Activated T-cell treated with anti-CD3 and anti-CD28 coated beads, Interleukin-2, amount 50 U/mL, for 4 hours (primary cell): Measurements from ENCODE around the gene MYRIP. TPM values are rescaled to one million over a fixed set of nuclear protein-coding genes. Genes with fewer than 3 reads are reported as not detected.

ENCODE experiments used
- ATAC-seq, 2 donors: fragments of 200-7000 bp; cut with Tn5 transposase; one replicate each; pipeline ENCODE4 v1.10.0; 2021
- DNase-seq: peaks from one replicate; pipeline ENCODE4 v3.0.0-alpha.2; 2020
- H3K27me3 Mint-ChIP-seq: one replicate; pipeline ENCODE4 v1.8.0; 2021; ENCODE audit warnings: low read depth, mixed read lengths
- H3K36me3 Mint-ChIP-seq: one replicate; pipeline ENCODE4 v1.8.0; 2022; ENCODE audit warnings: mixed read lengths; ENCODE audit not compliant: insufficient read depth
- H3K4me1 Mint-ChIP-seq: one replicate; pipeline ENCODE4 v1.8.0; 2021; ENCODE audit warnings: low read depth, mixed read lengths
- H3K4me3 Mint-ChIP-seq: one replicate; pipeline ENCODE4 v1.8.0; 2021; ENCODE audit warnings: mild to moderate bottlenecking, moderate library complexity, mixed read lengths
- H3K9me3 Mint-ChIP-seq: one replicate; pipeline ENCODE4 v1.8.0; 2021; ENCODE audit warnings: mixed read lengths
- total RNA-seq, 3 donors: library from RNA; stranded (reverse); gene quantifications; one replicate each; pipeline ENCODE4 v1.2.1, GENCODE V29; 2021

Gene MYRIP
- total RNA-seq, 3 donors from 2014 or later, result not detected

DNA sequence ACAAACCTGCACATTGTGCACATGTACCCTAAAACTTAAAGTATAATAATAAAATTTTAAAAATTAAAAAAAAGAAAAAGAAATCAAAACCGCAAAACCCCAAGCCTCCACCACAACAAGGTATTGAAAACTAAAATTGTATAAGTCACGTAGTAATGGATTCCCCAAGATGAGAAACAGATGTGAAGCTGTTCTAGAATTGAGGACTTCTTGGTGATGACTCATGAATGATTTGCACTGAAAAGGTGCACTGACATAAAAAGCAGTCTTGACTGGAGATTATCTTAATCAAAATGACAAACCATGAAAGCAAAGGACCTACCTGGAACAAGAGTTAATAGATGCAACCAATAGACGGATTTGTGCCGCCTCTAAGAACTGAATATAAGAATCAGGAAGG, 225.8 kb downstream of the MYRIP start:
- H3K9me3 Mint-ChIP-seq, result peaks cover 6% of the 10 kb centered on the region
- H3K27me3 Mint-ChIP-seq, result peaks cover 4% of the 10 kb centered on the region
- H3K36me3 Mint-ChIP-seq, result no peaks in the 10 kb centered on the region
- no peak overlapping the region for H3K4me3 Mint-ChIP-seq
- ATAC-seq (no peak), DNase-seq (no peak)
- H3K4me1 Mint-ChIP-seq, result no peaks in the 10 kb centered on the region

DNA sequence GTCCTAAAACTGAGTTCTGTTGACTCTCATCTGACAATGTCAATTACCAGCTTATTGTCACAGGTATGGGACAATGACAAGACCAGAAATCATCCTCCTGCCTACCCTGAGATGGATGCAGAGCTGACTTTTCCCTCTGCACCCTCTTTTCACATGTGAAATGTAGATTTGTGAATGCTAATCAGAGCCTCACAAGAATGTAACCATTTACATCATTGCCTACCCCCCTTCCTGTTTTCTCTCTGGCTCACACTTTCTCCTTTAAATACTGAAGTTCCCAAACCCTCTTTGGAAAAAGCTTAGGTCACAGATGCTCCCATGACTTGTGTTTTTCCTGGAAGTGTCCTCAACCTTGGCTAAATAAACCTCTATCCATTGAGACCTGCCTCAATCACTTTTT, 228.2 kb downstream of the MYRIP start:
- no peak for ATAC-seq
- H3K9me3 Mint-ChIP-seq, result peaks cover 3% of the 10 kb centered on the region
- H3K27me3 Mint-ChIP-seq, result peaks cover under 1% of the 10 kb centered on the region
- DNase-seq, result no peak
- no peaks in the 10 kb centered on the region for H3K36me3 Mint-ChIP-seq
- H3K4me3 Mint-ChIP-seq, result no peak overlapping the region
- no peaks in the 10 kb centered on the region for H3K4me1 Mint-ChIP-seq

DNA sequence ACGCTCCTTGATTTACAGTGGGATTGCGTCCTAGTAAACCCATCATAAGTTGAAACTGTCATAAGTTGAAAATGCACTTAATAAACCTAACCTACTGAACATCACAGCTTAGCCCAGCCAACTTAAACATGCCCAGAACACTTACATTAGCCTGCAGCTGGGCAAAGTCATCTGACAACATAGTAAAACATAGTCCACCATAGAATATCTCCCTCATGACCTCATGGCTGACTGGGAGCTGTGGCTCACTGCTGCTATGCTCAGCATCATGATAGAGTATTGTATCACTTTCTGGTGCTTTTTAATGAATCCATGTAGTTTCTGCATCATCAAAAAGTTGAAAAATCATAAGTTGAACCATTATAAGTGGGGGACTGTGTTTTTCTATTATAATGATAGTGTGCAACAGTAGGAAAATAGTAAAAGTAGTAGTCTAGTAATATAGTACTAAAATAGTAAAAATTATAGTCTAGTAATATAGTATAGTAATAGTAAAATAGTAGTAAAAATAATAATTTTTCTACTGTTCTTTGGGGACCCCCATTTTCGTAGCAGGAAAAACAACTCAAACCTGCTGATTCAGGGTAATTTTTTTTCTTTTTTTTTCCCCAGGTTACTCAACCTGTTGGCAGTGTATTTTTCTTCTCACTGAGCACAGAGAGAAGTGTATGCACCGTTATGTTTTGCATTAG, 233.5 kb downstream of the MYRIP start:
- DNase-seq, result no peak
- no peaks in the 10 kb centered on the region for H3K9me3 Mint-ChIP-seq
- no peaks in the 10 kb centered on the region for H3K27me3 Mint-ChIP-seq
- H3K36me3 Mint-ChIP-seq, result no peaks in the 10 kb centered on the region
- no peak overlapping the region for H3K4me3 Mint-ChIP-seq
- no peaks in the 10 kb centered on the region for H3K4me1 Mint-ChIP-seq
- ATAC-seq, result no peak

DNA sequence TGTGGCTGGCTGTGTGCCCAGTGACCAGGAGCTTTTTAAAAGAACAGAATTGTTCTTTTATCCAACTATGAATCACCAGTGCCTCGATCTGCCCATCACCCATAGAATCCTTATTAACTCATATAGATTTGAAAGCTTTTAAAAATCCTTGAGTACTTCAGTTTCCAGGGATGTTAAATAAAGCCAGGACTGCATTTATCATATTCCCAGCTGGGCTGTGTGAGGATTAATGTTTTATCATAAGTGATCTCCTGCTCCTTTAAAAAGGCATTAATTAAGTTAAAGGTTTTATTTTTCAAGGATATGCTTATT, 234.0 kb downstream of the MYRIP start:
- Mint-ChIP-seq H3K27me3 (no peaks in the 10 kb centered on the region), H3K9me3 (no peaks in the 10 kb centered on the region), H3K4me1 (no peaks in the 10 kb centered on the region), H3K4me3 (no peak overlapping the region), H3K36me3 (no peaks in the 10 kb centered on the region)
- no peak for ATAC-seq
- no peak for DNase-seq

DNA sequence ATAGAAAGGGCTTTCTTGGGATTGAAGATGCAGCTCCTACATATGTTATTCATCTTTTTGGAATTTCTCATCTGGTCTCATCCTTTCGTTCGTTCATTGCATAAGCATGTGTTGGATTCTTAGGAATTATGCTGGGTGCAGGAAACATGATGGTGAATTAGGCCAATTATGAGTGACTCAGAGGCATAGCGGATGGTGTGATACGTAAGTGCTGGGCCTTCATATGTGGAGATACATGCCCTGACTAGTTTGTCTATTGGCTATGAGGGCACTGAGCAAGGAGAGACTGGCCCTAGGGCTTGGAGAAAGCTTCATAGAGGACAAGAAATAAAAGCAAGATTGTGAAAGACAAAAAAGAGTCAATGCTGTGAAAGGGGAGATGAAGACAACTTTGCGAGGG, 235.1 kb downstream of the MYRIP start:
- no peaks in the 10 kb centered on the region for H3K9me3 Mint-ChIP-seq

DNA sequence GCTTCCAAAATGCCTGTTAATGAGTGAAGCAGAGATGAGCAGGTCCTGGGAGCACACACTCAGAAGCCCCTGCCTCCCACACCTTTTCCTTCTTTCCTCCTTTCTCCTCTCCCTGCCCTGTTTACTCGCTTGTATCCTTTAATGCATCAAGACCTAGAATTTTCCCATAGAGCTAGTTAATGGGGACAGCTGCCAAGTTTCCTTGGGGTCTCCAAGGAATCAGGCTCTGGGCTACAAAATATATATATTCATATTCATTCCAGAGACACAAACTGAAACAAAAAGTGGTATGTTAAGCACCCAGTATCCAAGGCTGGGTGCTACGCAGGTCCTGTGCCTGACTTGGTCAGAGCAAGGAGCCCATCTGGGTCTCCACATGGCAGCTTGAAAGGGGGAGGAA, 235.6 kb downstream of the MYRIP start:
- H3K36me3 Mint-ChIP-seq, result no peaks in the 10 kb centered on the region
- H3K9me3 Mint-ChIP-seq, result no peaks in the 10 kb centered on the region
- H3K4me3 Mint-ChIP-seq, result no peak overlapping the region
- no peaks in the 10 kb centered on the region for H3K4me1 Mint-ChIP-seq
- ATAC-seq (no peak), DNase-seq (no peak)
- H3K27me3 Mint-ChIP-seq, result no peaks in the 10 kb centered on the region

More for the DNA sequence above, 235.1 kb downstream of the MYRIP start:
- no peaks in the 10 kb centered on the region for H3K27me3 Mint-ChIP-seq
- DNase-seq (no peak), ATAC-seq (no peak)
- no peaks in the 10 kb centered on the region for H3K36me3 Mint-ChIP-seq
- no peak overlapping the region for H3K4me3 Mint-ChIP-seq
- no peaks in the 10 kb centered on the region for H3K4me1 Mint-ChIP-seq

DNA sequence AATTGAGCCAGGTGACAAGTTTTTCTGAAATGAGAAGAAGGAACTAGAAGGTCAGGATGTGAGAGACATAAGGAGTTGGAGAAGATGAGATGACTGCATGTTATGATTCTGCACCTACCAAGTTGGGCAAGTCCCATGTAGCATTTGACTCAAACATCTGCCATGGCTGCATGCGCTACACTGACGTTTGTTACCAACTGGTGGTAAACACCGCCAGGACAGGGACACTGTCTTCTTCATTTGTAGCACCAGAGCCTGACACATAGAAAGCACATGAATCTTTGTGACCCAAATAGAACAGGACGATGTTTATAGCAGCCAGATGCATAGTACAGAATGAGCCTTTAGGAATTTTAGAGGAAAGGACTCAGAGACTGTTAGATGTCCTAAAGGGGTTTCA, 236.7 kb downstream of the MYRIP start:
- DNase-seq (no peak), ATAC-seq (no peak)
- Mint-ChIP-seq H3K9me3 (no peaks in the 10 kb centered on the region), H3K4me1 (no peaks in the 10 kb centered on the region), H3K36me3 (no peaks in the 10 kb centered on the region), H3K4me3 (no peak overlapping the region), H3K27me3 (no peaks in the 10 kb centered on the region)

DNA sequence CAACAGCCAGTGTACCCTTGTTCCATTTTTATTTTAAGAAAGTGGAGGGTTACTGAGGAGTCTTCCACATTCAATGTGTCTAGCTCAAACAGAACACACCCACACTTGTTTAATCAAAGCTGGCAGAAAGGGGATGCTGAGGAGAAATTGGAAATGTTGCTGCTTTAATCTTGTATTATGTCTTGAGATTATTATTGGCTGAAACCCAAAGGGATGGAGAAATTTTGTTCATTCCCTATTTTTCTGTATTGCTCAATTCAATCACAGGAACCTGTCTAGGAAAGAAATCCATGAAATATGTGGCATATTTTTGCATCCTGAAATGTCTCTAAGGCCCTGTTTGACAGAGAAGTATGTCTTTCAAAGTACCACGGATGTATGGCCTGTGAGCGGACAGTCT, 238.0 kb downstream of the MYRIP start:
- Mint-ChIP-seq H3K9me3 (no peaks in the 10 kb centered on the region), H3K4me3 (no peak overlapping the region), H3K27me3 (no peaks in the 10 kb centered on the region), H3K36me3 (no peaks in the 10 kb centered on the region), H3K4me1 (no peaks in the 10 kb centered on the region)
- ATAC-seq (no peak), DNase-seq (no peak)

DNA sequence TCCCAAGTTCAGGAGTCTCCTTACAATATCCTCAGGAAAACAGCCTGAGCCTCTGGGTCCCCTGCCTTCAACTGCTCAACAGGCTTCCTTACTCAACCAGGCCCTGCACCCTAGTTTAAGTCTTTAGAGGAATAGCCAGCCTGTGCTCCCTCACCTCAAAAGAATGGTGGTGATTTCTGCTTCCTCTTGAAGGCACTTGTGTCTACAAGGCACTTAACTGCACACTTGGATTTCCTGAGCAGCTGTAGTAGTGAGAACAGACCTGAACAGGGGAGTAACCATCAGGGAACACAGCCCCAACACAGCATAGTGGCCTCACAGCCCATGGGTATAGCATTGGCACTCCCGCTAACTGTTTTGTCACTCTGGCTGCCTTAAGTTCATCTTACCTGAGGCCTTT, 244.3 kb downstream of the MYRIP start:
- ATAC-seq (no peak), DNase-seq (no peak)
- Mint-ChIP-seq H3K9me3 (no peaks in the 10 kb centered on the region), H3K4me3 (no peak overlapping the region), H3K27me3 (no peaks in the 10 kb centered on the region), H3K4me1 (no peaks in the 10 kb centered on the region), H3K36me3 (no peaks in the 10 kb centered on the region)

DNA sequence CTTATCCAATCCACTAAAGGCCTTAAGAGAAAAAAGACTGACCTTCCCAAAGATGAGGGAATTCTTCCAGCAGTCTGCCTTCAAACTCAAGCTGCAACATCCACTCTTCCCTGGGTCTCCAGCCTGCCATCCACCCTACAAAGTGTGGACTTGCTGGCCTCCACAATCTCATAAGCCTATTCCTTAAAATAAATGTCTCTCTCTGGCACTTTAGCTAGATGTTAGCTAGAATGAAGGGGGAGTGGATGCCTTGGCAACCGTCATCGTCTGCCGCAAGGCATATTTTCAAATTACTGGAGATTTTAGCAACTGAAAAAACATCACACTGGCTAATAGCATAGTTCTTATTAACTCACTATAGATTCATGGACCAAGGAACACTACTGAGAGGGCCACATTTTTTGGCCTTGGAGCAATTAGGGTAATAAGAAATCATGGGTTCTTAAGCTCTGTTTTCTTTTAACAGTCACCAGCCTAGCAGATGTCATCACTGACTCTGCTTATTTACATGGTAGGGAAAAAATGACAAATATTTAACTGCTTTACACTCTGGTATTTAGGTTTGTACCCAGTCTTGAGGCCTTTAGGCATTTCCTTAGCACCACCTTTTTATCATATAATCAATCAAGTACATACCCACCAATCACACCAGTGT, 245.3 kb downstream of the MYRIP start:
- Mint-ChIP-seq H3K27me3 (no peaks in the 10 kb centered on the region), H3K4me3 (no peak overlapping the region)

DNA sequence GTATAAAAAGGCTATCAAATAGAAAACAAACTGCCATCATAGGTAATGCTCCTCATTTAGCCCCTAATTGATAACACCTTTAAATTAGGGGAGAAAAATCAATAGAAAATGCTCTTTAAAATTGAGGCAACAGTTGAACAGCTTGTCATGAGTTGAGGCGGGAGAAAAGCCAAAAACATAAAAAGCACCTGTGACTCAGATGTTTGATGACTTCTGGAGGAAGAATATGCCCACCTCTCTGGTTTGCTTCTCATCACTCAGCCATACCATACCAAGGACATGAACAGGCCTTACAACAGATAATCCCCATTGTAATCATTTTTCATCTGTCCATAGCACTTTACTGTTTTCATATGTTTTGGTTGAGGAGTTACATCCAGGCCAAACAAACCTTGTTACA, 246.0 kb downstream of the MYRIP start:
- DNase-seq (no peak), ATAC-seq (no peak)
- H3K4me1 Mint-ChIP-seq, result no peaks in the 10 kb centered on the region
- H3K9me3 Mint-ChIP-seq, result no peaks in the 10 kb centered on the region
- no peak overlapping the region for H3K4me3 Mint-ChIP-seq
- no peaks in the 10 kb centered on the region for H3K36me3 Mint-ChIP-seq
- H3K27me3 Mint-ChIP-seq, result no peaks in the 10 kb centered on the region

More for the DNA sequence above, 245.3 kb downstream of the MYRIP start:
- H3K9me3 Mint-ChIP-seq, result no peaks in the 10 kb centered on the region
- ATAC-seq (no peak), DNase-seq (no peak)
- no peaks in the 10 kb centered on the region for H3K36me3 Mint-ChIP-seq
- no peaks in the 10 kb centered on the region for H3K4me1 Mint-ChIP-seq

DNA sequence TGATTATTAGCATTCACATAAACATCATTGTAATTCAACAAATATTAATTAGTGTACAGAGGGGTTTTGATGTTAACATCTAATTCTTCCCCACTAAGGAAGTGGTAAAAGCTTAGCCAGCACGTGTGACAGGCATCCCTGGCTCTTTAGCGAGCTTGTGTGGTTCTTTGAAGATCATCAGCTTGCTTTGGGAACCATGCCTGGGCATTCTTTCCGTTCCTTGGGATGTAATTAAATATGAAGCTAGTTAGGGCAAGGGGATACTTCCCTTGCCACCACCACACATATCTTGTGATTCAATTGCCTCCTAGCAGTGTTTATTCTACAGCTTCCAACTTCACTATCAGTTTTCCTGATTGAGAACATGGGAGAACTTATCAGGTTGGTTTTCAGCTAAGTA, 246.5 kb downstream of the MYRIP start:
- no peaks in the 10 kb centered on the region for H3K9me3 Mint-ChIP-seq
- H3K27me3 Mint-ChIP-seq, result no peaks in the 10 kb centered on the region
- no peaks in the 10 kb centered on the region for H3K36me3 Mint-ChIP-seq
- no peak overlapping the region for H3K4me3 Mint-ChIP-seq
- no peaks in the 10 kb centered on the region for H3K4me1 Mint-ChIP-seq
- DNase-seq (no peak), ATAC-seq (no peak)

DNA sequence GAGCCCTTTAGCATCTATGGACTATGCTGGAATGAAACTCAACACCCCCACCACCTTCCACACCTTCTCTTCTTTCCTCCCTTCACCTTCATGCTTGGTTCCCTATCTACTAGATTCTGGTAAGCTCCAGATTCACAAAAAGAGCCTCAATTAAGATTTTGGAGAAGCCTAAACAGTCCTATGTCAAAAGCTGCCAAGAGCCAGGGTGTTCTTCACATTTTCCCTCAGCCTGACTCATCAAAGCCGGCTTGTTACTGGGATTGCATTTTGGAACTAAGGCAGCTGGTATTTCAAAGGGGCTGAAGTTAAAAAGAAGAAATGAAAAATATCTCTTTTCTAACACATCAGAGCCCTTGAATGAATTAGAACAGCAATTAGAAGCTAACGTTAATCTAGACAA, 247.7 kb downstream of the MYRIP start:
- no peak for DNase-seq
- no peaks in the 10 kb centered on the region for H3K4me1 Mint-ChIP-seq
- H3K9me3 Mint-ChIP-seq, result no peaks in the 10 kb centered on the region
- peaks cover 2% of the 10 kb centered on the region for H3K27me3 Mint-ChIP-seq
- H3K4me3 Mint-ChIP-seq, result no peak overlapping the region
- H3K36me3 Mint-ChIP-seq, result no peaks in the 10 kb centered on the region
- no peak for ATAC-seq

DNA sequence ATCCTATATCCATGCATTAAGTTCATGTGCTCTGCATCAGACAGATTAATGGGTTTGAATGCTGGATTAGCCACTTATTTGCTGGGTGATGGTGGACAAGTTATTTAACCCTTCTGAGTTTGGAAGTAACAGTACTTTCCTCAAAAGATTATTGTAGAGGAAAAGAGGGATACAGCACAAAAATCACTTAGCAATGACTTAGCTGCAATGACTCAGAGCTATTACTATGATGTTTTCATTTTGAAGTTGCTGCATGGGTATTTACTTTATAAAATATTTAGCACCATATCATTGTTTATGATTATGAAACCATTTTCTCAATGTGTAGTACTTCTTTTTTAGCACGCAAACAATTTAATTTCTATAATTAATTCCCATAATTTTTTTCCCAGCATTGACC, 248.4 kb downstream of the MYRIP start:
- DNase-seq (no peak), ATAC-seq (no peak)
- peaks cover 6% of the 10 kb centered on the region for H3K27me3 Mint-ChIP-seq
- no peaks in the 10 kb centered on the region for H3K36me3 Mint-ChIP-seq
- no peak overlapping the region for H3K4me3 Mint-ChIP-seq
- no peaks in the 10 kb centered on the region for H3K9me3 Mint-ChIP-seq
- no peaks in the 10 kb centered on the region for H3K4me1 Mint-ChIP-seq

DNA sequence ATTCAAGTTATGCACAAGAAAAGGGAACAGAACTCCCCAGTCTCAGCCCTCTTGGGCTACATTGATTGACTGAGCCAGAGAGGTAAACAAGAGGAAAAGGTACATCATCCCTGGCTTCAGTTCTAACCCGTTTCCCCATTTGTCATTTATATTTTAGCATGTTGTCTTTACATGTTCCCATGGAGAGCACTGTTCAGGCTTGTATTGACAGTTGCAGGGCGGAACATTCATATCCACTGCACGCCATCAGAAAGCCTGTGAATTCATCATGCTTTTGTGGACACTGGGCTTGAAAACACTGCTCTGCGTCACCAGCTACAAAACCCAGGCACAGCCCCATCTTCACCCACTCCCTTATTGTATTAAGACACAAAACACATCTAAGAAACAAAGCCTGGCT, 259.2 kb downstream of the MYRIP start:
- DNase-seq (no peak), ATAC-seq (no peak)
- Mint-ChIP-seq H3K4me3 (no peak overlapping the region), H3K9me3 (no peaks in the 10 kb centered on the region), H3K4me1 (no peaks in the 10 kb centered on the region), H3K36me3 (no peaks in the 10 kb centered on the region), H3K27me3 (peaks cover 7% of the 10 kb centered on the region)
